Articular chondrocyte of knee joint (primary cell): ENCODE measurements around the gene SLC14A1. TPM values are rescaled to one million over a fixed set of nuclear protein-coding genes. Genes with fewer than 3 reads are reported as not detected.

Source experiments
- small RNA-seq: library from RNA; depleted of rRNA; stranded (forward); fragments of <200 nt; gene quantifications from one replicate; pipeline ENCODE3, GENCODE V24; 2012
- total RNA-seq: library from RNA; depleted of rRNA; stranded (reverse); fragments of >200 nt; gene quantifications from 2 replicates; pipeline ENCODE4 v1.2.3, GENCODE V29; 2012

The SLC14A1 gene
- total RNA-seq, result 0.65 and 5.0 TPM in 2 replicates

DNA sequence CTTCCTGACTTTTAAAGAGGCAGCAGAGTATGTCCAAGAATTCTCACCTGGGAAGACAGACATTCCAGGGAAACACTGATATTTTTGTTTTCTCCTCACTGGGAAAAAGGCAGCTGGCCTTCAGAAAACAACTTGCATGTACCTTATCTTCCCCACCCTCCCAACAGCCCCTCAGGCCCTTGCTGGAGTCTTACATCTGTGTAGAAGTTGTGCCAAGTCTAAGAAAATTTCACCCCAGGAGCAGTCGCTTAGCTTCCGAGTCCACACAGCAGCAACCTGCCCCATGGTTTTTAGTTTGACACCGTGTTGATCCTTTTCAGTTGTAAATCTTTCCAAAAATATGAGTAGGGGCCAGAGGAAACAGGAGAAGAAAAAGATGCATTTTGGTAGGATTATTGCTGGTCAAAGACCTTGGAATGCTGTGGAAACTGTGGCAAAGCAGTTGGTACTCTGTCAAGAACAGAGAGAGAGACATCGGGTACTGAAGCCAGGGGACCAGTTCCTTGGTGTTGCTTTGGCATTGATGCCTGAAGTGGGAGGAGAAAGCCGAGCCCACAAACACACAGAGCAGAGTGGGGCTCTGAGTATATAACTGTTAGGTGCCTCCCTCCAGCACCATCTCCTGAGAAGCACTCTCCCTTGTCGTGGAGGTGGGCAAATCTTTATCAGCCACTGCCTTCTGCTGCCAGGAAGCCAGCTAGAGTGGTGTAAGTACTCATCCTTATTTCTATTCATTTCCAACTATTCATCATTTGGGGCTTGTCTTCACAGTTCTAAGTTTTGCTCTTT is at the start of gene SLC14A1:
TSS of gene SLC14A1 (plus strand) at position 615 of the 789 bp plus-strand sequence. CDS start 6,140 bp downstream, outside the sequence.

Small RNA genes within 50 kb of the gene (small RNA-seq; reads per million reads assigned to genes)
- not detected for gene AC087685.1

Other genes starting within 250 kb of the SLC14A1 start
- gene SLC14A2, start 108.7 kb upstream of the SLC14A1 start, total RNA-seq, result 0.13 and 0.22 TPM in 2 replicates
- 0.52 and 0.76 TPM in 2 replicates for gene SIGLEC15, start 101.5 kb downstream of the SLC14A1 start, total RNA-seq
- 156 and 178 TPM in 2 replicates for gene EPG5, start 243.1 kb downstream of the SLC14A1 start, total RNA-seq